GM19035 (cell line): Measurements from ENCODE around the gene HOXB6.

Source experiments
- ATAC-seq: cut with Tn5 transposase; IDR thresholded peaks from one replicate; pipeline ENCODE4 v1.9.1; 2021; ENCODE audit not compliant: unreplicated experiment

The HOXB6 gene

DNA sequence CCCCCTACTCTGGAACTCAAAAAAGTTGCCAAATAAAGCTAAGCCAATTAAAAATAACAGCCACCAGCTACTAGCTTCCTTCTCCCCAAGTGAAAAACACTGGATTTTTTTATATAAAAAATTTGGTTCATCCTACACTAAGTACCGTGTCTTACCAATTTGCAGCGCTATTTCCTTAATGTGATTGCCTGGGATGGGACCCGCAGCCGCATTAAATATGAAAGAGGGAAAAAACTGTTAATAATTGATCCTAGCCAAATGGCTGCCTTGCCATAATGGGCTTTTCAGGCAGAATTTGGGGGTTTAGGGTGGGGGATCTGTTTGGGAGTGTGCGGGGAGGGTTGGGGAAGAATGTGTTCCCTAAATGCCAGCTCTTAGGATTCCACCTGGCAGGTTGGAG lies 19.3 kb upstream of the HOXB6 start:
- ATAC-seq, result no peak

DNA sequence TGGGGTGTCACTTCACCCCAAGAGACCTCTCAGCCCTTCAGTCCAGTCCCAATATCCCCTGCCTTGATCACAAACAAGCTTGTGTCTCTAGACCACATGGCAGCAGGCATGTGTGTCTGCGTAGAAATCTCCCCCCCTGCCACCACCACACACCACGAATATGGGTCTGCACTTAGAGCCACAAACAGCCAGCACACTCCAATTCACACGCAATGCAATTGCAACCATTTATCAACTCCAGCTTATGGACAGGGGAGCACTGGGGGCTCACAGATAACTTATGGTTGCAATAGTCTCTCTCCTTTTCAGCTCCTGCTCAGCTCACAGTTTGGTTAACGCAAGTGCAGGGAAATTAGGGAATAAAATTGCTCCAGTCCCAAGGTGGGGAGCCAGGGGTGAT lies 18.8 kb upstream of the HOXB6 start:
- no peak for ATAC-seq

DNA sequence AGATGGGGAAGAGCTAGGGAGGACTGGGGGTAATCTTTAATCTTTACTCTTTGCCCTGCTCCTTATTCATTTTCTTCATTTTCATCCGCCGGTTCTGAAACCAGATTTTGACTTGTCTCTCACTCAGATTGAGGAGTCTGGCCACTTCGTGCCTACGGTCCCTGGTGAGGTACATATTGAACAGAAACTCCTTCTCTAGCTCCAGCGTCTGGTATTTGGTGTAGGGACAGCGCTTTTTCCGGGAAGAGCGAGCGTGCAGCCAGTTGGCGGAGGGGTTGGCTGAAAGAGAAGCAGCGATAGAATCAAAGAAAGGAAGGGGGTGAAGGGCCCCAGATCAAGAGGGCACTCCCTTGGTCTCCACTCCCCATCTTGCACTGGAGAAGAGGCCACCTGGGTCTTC lies 18.1 kb upstream of the HOXB6 start:
- no peak for ATAC-seq

DNA sequence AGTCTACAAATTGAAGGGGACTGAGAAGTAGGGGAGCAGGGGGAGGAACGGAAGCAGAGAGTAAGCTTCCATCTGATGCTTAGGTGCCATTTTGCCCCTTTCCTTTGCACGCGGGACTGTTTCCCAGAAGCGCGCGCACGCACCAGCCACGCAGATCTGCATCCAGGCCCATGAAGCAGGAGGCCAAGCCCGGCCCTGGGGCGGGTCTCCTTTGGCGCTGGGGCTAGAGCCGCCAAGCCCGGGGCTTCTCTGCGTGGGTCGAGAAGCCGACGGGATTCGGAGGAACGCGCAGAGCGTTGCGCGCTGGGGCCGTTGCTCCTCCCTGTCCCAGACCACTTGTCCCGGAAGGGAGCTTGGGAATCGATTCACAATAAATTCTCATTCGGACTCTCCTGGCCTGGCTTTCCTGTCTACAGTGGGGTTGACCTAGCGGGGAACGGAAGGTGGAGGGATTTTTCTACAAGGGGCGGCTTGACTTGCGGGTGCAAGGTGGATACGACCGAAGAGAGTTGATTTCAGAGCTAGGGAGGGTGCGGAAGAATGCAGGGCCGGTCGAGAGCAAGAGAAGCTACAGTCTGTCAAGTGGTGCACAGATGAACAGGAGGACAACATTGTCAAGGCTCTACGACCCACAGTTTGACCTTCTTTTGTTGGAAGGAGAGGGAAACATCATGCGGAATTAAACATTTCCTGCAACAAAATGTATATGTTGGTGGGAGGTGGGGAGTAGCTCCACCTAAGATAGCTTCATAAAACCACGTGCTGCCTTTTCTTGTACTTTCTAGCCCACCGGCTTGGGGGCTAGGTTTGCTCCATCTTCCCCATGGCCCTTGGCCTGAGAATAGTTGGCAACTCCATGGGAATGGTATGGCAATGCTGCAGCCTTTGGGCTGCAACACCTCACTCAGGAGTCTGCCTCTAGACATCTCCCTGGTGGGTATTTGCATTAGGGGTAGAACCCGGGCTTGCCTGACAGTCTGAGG lies 16.9 kb upstream of the HOXB6 start:
- no peak for ATAC-seq

DNA sequence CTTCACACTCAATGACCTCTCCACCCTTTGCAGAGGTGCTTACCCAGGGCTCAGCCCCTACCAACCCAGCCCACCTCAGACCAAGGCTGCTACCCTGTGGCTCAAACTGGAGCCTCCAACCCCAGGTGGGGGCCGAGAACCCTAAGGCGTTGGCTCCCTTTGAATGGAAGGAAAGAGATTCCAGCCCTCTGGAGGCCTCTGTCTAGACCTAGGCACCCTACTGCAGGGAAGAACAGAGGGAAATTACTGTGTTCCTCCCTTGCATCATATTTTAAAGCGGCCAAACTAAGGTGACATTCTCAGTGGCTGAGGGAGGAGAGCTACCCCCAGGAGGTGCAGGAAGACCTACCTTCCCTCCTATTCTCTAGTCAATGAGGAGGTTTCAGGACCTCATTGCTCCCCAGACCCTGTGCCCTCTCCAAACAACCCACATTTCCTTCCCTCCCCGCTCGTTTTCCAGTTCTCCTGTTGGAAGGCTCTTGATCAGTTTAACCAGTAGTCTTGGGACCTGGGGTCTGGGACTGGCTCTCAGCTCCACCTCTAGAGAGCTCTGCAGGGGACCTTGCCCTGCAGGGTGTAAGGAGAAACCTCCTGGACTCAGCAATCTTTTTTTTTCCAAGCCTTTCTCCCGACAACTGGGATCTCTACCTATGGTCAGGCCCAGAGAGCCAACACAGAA lies 15.8 kb upstream of the HOXB6 start:
- no peak for ATAC-seq

DNA sequence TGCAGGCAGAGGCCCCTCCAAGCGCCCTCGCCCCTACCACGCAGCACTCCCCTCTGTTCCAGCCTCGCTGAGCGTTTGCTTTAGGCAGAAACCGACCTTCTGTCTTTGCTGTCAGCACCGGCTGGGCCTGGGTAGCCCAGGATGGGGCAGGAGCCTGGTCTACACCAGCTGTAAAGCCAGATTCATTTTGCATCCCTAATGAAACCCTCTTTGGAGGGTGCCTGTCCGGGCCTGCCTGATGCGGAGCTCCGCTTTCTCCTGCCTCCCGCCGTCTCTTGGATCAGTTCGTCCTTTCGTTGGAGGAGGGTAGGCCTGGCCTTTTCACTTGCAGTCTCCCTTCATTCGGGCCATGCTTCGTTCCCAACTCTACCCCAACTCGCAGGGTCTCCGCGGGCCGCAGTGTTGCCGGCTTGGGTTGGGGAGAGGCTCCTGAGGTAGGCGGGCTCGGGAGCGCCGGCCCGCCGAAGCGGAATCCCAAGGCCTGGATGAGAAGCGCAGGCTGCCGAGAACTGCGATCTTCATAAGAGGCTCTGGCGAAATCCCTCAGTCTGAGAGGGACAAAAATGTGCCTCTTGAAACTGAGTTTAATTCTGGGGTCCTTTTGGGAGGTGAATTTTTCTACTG lies 15.2 kb upstream of the HOXB6 start:
- ATAC-seq, result no peak

DNA sequence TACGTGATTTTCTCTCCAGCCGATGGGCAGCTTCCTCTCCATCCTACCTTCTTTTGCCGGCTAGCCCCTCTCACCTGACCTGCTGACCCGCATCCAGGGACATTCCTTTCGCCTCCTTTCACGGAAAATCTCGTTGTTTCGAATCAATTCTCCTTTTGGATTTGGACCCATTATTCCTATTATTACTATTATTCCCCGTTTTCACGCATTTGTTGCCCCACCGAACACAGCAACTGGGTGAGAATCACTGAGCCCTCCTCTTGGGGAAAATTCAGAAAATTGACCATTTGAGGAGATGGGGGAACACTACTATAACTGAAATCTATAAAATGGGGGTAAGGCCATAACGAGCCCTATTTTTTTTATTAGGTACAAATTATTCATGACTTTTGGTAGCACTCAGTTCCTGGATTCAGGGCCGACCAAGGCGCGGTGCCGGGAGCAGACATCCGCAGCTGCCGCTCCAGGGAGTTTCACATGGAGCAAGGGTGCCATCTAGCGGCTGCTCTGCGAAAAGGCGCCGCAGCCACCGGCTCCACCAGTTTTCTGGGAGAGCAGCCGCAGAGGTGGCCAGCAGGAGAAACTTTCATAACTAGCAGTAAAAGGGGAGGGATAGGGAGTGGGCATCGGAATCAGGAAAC lies 13.6 kb upstream of the HOXB6 start:
- no peak for ATAC-seq

DNA sequence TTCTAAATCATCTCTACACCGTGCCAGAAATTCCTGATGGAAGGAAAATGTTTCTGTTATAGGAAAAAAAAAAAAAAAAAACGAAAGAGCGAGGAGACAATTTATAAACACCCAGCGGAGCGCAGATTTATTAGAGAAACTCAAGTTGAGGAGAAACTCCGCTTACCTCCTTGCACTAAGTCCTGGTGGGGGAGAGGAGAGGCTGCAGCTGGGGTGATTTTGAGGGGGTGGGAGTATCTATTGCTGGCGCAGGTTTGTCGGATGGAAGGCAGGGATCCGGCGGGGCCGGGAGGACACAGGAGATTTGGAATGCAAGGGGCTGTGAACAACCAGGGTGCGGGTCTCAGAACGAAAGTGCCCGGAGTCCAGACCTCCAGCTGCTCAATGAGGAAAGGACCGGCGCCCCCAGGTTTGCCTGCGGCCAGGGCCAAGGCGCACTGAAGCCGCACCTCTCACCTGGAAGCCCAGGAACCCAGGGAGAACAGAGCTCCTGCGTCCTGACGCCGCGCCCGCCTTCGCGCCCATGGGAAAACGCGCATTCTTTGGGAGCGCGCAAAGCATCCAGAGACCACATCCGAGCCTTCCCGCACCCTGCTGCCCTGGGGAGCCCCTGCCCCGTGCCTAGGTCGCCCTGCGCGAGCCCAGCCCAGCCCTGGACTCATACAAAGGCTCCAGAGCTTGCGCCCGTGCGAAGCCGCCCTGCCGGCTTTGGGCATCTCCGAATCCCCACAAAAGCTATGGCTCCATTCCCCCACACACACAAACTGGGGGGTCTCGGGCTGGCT lies 12.9 kb upstream of the HOXB6 start:
- ATAC-seq, result no peak

DNA sequence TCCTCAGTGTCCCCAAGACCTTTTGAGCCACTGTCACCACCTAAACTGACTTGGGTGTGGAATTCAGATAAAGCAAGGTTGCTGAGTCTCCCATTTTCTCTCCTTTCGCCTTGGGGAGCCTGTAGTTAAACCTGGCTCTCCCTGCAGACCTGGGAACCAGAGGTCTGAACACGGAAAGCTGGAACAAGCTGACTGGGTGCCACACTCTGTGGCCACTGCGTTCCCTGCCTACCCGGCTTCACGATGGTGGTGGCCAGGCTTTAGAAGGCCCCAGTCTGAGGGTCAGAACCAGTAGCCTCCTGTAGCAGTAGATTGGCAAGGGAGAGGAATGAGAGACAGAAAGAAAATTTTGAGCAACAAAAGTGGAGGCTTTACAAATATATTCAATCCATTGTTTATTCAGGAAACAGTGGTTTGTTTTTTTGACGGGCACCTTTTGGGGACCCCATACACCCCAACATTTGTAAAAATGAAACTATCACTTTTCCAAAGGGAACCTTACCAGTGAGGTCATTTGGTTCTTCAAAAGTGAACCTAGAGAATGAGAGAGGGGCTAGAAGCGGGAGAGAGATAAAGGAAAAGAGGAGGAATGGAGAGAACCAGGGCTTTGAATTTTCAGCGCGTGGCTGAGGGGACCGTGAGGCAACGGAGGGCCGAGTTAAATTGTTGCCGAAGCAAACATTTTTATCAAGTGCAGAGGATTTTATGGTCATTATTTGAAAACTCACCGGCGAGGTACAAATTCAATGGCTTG lies 12.1 kb upstream of the HOXB6 start:
- ATAC-seq, result no peak

DNA sequence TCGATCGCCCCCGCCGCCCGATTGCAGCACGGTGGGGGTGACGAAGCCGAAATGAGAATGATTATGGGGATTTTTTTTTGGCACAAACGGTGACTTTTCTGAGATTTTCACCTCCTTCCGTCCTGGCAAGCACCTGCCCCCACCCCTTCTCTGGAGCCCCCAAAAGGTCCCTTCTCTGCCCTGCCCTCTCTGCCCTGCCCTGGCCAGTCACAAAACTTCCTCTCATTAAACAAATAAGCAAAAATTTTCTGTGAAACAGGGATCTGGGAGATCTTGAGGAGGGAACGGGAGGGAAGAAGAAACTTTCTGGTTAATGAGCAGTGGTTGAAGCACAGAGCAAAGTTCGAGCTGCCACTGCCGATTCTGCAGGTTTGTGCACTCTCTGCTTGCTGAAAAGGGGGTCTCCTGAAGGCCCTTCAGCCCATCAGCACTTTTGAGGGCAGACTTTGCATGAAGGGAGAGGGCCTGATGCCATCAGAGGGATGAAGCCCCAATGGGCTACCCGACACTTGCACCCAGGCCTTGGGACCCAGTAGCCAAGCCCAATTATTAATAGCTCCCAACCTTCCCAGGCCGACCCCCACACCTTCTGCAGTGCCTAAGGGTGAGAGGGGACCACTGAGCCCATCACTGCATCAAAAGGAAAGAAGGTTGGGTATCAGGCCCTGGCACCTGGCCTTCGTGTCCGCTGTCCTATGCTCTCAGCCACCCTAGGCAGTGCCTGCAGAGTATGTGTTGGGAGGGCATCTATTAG lies 11.4 kb upstream of the HOXB6 start:
- ATAC-seq, result no peak

DNA sequence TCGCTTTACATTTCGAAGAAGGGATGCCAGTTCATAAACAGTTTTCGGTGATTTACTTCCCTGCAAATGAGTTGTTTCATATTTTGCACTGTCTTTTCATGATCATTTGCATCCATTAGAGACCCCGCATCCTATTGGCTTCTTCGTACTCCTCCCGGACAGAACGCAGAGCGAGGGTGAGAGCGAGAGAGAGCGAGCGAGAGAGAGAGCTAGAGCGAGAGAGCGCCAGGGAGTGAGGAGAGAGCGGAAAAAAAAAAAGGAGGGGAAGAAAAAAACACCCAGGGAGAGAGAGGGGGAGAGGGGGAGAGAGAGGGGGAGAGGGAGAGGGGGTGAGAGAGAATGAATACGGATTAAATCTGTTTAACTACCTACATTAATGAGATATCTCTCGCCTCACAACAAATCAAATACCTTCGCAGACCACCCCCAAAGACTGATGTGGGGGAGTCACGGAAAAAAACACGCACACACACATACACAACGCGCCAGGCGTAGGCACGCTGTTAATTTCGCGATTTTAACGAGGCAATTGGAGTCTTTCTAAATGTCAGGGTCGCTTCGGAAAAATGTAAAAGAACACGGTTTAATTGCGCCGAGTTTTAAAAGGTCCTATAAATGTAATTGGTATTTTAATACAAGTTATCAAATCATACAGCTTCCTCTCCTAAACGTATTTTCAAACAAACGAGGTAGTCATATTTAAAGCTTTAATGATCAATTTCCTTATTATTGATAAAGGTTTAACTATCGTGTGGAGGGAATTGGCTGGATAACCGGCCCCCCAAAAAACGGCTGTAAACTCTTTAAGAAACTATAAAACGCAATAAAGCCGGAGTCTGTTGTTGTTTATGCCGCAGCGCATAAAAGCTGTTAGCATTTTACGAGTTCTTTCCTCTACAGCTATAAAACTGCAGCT lies 10.5 kb upstream of the HOXB6 start, which contains the start of gene HOXB8:
TSS of gene HOXB8 (minus strand) at position 246 of the 916 bp plus-strand sequence. CDS start 588 bp downstream, outside the sequence.
- ATAC-seq, result no peak

DNA sequence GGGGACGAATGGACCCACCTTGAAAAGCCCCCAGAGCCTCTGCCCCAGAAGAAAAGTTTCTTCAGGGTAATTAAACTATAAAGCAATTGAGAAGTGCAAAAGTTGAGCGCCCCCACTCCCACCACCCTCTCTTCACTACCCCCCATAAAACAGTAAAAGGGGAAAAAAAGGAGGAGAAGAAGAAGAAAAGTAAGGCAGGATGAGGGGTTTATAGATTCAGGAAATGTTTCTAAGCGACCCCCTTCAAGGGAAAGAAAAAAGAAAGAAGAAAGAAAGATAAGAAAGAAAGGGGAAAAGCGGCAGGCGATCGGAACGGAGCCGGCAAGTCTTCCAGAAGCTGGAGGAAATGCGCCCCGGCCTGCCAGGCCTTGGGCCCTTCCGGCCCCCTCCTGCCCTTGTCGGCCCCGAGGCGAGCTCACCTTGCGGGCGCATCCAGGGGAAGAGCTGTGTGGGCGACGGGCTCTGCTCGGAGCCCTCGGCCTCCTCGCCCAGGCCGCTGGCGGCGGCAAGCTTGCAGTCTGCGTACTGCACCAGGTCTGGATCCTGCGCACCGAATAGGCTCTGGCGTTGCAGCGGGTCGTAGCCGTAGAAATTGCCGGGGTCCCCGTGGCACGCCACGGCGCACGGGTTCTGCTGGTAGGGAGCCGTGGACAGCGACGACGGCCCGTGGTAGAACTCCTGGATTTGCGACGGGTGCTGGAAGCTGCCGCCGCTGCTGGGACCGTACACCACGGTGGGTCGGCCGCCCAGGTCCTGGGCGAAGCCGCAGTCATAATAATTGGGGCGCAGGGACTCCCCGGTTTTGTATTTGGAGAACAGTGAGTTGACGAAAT lies 9.3 kb upstream of the HOXB6 start:
- no peak for ATAC-seq

DNA sequence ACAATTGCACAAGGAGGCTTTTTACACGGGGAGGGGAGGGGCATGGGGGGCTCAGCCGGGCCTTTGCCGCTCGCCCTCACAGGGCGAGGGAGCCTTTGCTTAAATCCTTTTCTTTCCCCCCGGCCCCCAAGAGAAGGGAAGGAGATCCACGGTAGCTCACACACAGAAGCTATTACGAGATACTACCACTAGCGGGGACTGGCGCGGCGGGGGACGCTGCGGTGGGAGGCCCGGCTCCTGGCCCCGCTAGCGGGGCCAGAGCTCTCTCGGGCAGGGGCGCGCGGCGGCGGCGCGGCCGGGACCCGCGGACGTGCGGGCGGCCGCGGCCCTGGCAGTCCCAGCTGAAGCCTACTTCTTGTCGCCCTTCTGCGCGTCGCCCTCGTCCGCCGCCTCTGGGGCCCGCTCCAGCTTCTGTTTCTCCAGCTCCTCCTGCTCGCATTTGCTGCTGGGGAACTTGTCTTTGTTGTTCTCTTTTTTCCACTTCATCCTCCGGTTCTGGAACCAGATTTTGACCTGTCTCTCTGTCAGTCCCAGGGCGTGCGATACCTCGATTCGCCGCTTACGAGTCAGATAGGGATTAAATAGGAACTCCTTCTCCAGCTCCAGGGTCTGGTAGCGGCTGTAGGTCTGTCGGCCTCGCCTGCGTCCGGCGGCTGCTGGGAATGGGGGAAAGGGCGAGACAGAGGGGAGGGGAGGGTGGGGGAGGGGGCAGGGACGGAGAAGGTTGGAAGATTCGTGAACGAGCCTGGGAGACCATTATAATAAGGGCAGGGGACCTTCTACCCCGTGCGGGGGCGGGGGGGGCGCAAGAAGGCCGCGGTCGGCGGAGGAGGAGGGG lies 8.3 kb upstream of the HOXB6 start:
- ATAC-seq, result no peak

DNA sequence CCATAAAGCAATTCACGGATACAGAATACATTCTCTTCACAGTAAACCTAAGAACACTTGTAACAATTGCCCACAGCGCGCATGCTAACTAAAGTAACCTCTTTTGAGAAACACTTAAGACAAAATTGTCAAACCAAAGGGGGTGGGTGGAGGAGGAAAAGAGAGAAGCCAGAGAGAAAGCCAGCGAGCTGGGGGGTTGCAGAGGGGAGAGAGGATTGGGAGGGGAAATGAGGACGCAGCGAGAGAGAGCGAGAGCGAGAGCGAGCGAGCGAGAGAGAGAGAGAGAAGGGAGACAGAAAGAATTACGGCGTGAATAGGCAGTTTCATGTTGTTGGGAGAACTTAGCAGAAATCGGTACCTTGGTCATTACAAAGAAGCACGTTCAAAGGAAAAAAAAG lies 7.7 kb upstream of the HOXB6 start:
- ATAC-seq, result no peak

DNA sequence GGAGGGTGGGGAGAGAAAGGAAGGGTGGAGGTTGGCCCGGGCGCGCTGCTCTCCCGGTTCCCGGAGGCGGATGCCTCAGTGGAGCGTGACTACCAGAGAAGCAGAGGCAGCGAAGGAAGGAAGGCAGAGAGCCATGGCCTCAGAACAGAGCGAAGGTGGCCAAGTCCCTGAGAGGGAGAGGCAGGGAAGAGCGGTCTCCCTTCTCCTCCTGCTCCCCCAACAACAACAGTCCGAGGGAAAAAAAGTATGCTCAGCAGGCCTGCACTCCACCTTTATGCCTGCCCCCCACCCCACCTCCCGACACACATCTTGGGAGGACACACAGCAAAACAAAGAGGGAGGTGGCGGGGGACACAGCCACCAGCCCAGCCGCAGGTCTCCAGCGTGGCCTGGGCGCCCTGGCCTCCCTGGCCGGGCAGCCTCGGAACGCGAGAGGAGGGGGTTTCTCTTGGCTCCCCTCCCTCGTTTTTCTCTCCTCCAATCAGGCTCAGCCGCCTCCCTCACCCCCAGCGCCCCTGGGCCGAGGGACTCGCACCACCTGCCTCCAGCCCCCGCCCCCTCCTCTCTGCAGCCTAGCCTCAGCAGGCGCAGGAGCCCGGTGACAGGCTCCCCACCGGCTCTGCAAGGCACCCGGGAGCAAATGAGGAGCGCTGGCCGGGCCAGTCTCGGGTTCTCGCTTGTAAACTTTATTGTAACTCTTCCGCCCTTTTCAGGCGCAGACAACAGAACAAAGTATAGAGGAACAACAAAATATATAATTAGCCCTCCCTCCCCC lies 7.1 kb upstream of the HOXB6 start:
- ATAC-seq, result no peak
